HG02571 (cell line): ENCODE data around the gene INHA.

Experiments
- ATAC-seq: cut with Tn5 transposase; IDR thresholded peaks from one replicate; pipeline ENCODE4 v1.9.1; 2021; ENCODE audit warnings: mild to moderate bottlenecking, moderate library complexity; ENCODE audit not compliant: unreplicated experiment

The INHA gene

DNA sequence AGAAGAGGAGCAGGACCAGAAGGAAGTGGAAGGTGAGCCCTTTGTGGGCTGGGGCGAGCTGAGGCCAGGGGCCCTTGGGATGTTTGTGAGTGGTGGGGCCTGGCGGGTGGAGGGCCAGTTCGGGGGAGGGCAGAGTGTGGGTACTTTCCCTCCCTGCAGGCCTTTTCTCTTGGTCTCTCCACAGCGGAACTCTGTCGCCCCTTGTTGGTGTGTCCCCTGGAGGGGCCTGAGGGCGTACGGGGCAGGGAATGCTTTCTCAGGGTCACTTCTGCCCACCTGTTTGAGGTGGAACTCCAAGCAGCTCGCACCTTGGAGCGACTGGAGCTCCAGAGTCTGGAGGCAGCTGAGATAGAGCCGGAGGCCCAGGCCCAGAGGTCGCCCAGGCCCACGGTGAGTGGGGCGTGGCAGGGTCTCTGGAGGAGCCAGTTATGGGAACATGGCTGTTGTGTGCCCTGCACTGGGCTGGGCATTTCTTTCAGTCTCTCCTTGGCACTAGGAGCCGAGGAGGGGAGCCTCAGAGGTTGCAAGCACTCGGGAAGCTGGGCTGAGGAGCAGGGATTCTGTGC, 36.4 kb downstream of the INHA start:
- no peak for ATAC-seq

GRCh38 chr2:219609149-219609750, 37.1 kb downstream of the INHA start:
- no peak for ATAC-seq

DNA sequence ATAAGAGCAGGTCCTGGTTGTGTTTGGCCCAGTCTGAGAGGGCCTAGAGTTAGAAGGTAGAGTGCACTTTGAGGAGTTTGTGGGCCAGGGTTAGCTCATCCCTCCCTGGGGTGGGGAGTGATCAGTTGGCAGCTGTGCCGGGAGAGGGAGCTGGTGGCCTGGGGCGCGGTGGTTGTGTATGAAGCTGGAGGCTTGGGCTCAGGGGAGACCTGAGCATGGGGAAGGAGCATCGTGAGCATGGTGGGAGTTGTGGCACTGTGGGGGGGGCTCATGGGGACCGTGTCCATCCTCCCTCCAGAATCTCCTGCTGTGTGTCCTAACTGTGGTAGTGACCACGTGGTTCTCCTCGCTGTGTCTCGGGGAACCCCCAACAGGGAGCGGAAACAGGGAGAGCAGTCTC, 39.2 kb downstream of the INHA start:
- ATAC-seq = no peak

GRCh38 chr2:219611866-219612576, 39.9 kb downstream of the INHA start:
- ATAC-seq = no peak

- no peak for ATAC-seq
Observed at GRCh38 chr2:219612577-219613286, 40.6 kb downstream of the INHA start.

- ATAC-seq = no peak
Observed at GRCh38 chr2:219613461-219614070, 41.5 kb downstream of the INHA start.

- no peak for ATAC-seq
Observed at GRCh38 chr2:219614076-219614860, 42.2 kb downstream of the INHA start.

DNA sequence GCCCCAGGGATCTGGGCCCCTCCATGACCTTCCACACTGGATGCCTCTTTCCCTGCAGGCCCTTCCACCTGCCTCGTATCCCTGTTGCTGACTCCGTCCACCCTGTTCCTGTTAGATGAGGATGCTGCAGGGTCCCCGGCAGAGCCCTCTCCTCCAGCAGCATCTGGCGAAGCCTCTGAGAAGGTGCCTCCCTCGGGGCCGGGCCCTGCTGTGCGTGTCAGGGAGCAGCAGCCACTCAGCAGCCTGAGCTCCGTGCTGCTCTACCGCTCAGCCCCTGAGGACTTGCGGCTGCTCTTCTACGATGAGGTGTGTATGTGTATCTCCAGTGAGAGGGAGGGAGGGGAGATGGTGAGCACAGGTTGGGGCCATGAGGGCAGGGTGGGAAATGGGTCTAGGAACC, 42.9 kb downstream of the INHA start:
- no peak for ATAC-seq

DNA sequence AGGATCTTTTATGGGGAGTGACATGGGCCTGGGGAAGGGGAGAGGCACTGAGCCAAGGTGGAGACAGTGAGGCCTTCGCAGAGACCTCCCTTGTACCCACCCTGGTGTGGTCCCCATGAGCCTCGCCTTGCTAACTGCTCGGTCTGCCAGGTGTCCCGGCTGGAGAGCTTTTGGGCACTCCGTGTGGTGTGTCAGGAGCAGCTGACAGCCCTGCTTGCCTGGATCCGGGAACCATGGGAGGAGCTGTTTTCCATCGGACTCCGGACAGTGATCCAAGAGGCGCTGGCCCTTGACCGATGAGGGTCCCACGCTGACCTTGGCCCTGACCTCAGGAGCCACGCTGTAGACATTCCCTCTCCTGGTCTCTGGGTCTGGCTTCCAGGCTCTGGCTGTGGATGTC, 43.8 kb downstream of the INHA start:
- no peak for ATAC-seq

GRCh38 chr2:219616550-219616949, 44.4 kb downstream of the INHA start:
- ATAC-seq = no peak

GRCh38 chr2:219618733-219619122, 46.6 kb downstream of the INHA start:
- no peak for ATAC-seq

DNA sequence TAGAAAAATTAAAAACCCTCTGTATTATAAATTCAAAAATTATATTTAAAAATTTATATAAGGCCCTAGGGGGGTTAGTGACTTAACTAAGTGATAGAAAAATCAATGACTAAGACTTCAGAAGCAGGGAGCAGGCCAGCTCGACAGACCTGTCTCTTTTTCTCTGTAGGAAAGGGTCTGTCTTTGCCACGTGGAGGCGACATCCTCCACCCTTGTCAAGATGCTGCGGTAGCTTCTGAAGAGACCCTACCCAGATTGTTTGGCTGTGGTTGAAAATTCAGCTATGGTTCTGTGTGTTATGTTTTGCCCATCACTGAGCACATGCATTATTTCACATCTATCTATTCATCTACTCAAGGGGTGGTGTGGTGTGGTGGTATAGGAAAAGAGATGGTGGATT, 47.1 kb downstream of the INHA start:
- no peak for ATAC-seq

GRCh38 chr2:219620546-219620945, 48.4 kb downstream of the INHA start:
- no peak for ATAC-seq

- ATAC-seq = no peak
Observed at GRCh38 chr2:219621935-219622334, 49.8 kb downstream of the INHA start.

- ATAC-seq = no peak
Observed at GRCh38 chr2:219622472-219622871, 50.4 kb downstream of the INHA start.

DNA sequence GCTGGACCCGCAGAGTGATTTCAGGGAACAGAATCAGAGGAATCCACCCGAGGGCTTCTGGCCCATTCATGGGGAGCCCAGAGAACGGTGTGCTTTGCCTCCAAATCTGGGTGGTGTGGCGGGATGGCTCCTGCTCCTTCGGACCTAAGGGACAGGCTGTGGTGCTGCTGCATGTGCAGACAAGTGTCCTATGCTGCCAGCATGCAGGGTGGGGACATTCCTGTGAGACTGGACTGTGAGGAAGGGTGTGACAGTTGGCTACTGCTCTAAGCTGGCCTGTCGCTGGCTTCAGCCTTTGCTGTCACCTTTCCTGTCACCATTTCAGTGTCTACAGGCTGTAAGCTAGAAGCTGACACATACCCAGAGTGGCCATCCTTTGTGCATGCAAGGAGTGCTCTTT, 52.5 kb downstream of the INHA start:
- ATAC-seq = no peak

GRCh38 chr2:219625179-219625578, 53.1 kb downstream of the INHA start:
- ATAC-seq = no peak
